HG02623 (cell line): ENCODE measurements around the gene BEND4.

ENCODE experiments used
- ATAC-seq: cut with Tn5 transposase; IDR thresholded peaks from one replicate; pipeline ENCODE4 v1.9.1; 2021; ENCODE audit warnings: moderate library complexity; ENCODE audit not compliant: unreplicated experiment

Gene BEND4

GRCh38 chr4:42112846-42113245 is 39.6 kb downstream of the BEND4 start:
- no peak for ATAC-seq

DNA sequence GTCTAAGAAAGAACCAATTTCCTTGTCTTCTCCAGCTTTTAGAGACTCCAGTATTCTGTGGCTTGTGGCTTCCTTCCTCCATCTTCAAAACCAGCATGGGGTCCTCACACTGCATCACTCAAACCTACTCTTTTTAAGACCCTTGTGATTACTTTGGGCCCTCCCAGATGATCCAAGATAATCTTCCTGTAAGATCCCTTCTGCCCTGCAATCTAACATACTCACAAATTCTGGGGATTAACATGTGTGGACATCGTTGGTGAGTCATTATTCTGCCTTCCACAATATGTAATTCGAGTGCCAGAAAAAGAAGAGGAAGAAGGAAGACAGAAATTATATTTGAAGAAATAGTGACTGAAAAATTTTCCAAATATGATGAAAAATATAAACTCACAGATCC is 47.9 kb downstream of the BEND4 start:
- no peak for ATAC-seq

GRCh38 chr4:42101446-42101975 is 50.9 kb downstream of the BEND4 start:
- ATAC-seq: no peak

DNA sequence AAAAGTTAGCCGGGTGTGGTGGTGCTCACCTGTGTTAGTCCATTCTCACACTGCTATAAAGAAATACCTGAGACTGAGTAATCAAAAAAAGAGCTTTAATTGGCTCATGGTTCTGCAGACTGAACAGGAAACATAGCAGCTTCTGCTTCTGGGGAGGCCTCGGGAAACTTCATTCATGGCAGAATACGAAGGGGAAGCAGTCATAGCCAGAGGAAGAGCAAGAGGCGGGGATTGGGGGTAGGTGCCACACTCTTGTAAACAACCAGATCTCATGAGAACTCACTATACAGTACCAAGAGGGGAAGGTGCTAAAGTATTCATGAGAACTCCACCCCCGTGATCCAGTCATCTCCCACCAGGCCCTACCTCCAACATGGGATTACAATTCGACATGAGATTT is 64.1 kb downstream of the BEND4 start:
- no peak for ATAC-seq

GRCh38 chr4:42083816-42084215 is 68.6 kb downstream of the BEND4 start:
- no peak for ATAC-seq

DNA sequence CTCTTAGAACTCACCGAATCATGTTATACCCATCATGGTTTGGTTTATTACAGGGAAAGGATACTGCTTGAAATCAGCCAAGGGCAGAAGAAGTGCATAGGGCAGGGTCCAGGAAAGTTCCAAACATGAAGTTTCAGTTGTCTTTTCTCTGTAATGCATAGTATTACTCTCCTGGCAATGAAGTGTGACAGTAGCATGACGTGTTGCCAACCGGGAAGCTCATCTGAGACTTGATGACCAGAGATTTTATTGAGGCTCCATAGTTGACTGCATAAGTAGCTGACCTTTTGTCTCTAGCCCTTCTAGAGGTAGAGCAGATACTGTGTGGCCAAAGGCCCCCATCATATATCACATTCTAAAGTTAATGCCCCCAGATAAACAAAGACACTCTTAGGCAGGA is 72.1 kb downstream of the BEND4 start:
- ATAC-seq: no peak

DNA sequence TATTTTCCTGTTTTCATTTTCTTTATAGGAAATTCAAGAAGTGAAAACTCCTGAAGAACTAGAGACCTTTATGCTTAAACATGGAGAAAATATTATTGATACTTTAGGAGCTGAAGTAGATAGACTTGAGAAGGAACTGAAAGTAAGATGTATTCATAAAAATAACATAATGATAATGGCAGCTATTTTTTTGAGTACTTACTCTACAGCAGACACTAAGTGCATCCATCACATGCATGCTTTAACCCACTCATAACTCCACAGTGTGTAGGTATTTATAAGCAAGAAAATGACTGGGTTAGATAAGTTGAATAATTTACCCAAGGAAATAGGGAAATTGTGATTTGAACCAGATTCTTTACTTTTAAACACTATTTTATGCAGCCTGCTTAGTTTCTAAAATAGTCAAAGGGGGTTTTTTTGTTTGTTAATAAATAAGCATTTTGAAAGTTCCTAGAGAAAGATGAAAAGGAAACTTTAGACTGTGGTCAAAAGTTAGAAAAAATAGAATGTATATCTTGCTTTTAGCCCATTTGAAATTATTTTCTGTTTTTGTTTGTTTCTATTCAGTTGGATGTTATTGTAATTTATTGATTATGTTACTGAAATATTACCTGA is 74.2 kb downstream of the BEND4 start:
- ATAC-seq: peak; percentile 88

DNA sequence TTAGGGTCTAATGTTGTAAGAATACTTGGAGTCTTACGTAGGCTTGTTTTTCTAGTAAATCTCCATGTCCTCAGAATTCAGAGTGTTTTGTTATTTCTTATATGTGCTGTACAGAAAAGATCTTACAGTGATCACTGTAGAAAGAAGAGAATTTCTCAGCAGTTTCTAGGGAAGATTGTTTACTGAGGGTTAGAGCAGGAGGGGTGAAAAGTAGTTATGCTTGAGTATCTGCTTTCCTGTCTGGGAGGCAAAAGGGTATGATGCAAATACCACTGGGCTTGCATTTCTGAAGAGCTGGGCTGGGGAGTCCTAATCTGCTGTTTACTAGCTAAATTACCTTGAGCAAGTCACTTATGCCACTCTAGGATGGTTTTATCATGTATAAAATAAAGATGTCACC is 78.2 kb downstream of the BEND4 start:
- no peak for ATAC-seq

DNA sequence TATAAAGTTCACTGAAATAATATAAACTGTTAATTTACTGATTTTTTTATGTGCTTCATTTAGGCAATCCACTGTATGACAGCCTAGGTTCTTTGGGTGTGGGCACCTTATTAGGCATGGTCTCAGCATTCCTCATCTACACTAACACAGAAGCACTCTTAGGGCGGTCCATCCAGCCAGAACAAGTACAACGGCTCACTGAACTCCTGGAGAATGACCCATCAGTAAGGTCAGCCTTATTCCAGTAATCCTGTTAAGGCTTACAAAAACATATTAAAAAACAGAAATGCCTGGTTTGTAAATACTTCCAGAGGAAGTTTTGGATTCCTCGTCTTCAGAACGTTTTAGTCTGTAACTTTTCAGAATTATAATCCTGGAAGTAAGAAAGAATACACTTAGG is 82.0 kb downstream of the BEND4 start:
- no peak for ATAC-seq

DNA sequence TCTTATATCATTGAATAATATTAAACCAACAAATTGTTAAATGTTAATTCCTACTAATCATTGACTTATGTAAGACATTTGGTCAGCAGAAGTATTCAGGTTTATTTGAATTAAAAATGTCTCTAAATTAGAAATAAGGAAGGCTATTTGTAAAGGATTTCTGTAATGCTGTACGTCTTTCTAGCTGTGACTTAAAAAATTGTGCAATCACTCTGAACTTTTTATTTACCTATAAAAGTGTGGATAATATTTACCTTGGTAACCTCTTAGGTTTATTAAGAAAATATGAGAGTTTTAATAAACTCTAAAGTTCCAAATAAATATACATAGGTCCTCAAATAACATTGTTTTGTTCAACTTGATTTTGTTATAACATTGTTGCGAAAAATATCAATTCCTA is 85.2 kb downstream of the BEND4 start:
- ATAC-seq: no peak

DNA sequence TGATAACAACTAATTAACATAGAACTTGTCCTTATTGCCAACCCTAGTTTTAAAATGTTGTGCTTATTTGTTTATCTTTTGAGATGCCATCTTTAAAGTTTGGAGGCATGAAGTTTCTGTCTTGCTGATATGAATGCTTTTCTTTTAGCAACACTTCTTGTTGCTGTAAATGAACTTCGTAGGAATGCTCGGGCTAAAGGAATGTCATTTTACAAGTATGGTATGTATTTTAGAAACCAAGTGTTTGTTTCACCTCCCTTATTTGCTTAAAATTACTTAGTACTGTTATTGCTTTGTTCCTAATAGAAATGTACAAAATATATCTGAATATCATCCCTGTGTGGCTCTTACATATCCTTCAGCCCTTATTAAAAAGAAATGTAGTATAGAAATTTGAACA is 86.1 kb downstream of the BEND4 start:
- no peak for ATAC-seq
